ENCODE results near the gene TBCD. TPM values are rescaled to one million over a fixed set of nuclear protein-coding genes. Genes with fewer than 3 reads are reported as not detected.

TBCD gene
- total RNA-seq, 1 experiment from 2014 or later = 129 TPM

DNA sequence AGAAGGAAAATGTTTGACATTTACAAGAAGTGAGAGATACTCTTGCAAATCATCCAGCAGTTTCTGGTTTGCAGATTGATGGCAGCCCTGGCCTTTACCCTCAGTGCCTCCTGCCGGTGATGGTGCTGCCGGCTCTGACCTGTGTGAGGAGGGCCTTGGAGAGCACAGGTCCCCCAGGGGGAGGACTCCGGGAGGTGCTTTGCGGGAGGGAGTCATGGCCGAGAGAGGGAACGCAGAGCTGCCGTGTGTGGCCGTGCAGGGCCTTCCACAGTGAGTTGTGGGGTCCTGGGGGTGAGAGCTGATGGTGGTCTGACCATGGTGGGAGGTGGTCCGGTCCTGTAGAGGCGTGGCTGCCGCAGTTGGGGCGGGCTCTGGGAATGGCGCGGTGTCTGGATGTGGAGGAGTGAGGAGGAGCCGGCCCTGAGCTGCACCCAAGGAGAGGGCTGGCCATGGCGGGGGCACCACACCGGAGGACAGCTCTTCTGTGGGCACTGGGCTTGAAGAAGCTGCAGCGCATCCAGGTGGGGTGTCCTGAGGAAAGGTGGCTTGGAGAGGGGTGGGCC lies 116.0 kb downstream of the TBCD start:
- TF ChIP-seq, protein P1, sequence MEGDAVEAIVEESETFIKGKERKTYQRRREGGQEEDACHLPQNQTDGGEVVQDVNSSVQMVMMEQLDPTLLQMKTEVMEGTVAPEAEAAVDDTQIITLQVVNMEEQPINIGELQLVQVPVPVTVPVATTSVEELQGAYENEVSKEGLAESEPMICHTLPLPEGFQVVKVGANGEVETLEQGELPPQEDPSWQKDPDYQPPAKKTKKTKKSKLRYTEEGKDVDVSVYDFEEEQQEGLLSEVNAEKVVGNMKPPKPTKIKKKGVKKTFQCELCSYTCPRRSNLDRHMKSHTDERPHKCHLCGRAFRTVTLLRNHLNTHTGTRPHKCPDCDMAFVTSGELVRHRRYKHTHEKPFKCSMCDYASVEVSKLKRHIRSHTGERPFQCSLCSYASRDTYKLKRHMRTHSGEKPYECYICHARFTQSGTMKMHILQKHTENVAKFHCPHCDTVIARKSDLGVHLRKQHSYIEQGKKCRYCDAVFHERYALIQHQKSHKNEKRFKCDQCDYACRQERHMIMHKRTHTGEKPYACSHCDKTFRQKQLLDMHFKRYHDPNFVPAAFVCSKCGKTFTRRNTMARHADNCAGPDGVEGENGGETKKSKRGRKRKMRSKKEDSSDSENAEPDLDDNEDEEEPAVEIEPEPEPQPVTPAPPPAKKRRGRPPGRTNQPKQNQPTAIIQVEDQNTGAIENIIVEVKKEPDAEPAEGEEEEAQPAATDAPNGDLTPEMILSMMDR (conservative IDR thresholded peaks at IDR 0.05) = no peak
- no peaks in the 10 kb centered on the region for H3K9me3 Mint-ChIP-seq
- Histone ChIP-seq H3K14ac (ENCODE audit: insufficient read depth, low read length) (no peak overlapping the region), H3T11ph (ENCODE audit: low read length) (no peak overlapping the region), H2BK5ac (ENCODE audit: insufficient read length, low read length) (no peak overlapping the region), H3K79me2 (ENCODE audit: insufficient read depth, low read length) (no peaks in the 10 kb centered on the region; the same call in 1 of the 2 replicates), H2BK12ac (ENCODE audit: insufficient read length, low read depth, low read length) (no peak overlapping the region), H2BK120ac (ENCODE audit: low read depth, low read length, poor library complexity, severe bottlenecking) (no peak overlapping the region), H3K4ac (ENCODE audit: low read depth, low read length) (no peak overlapping the region), H3K56ac (ENCODE audit: insufficient read length, low read depth, low read length) (no peak overlapping the region), H3K79me1 (ENCODE audit: insufficient read depth, low read depth, low read length, poor library complexity, severe bottlenecking) (peaks cover 3% of the 10 kb centered on the region), H3K23ac (ENCODE audit: insufficient read length, low read depth, low read length) (no peak overlapping the region), H4K20me1 (ENCODE audit: control insufficient read depth, insufficient read depth, insufficient read length) (no peaks in the 10 kb centered on the region), H2AK5ac (ENCODE audit: insufficient read length, low read length) (no peak overlapping the region), H2BK15ac (ENCODE audit: low read depth, low read length) (no peak overlapping the region), H3K23me2 (ENCODE audit: insufficient read length, low read depth, low read length, poor library complexity, severe bottlenecking) (peaks cover 3% of the 10 kb centered on the region), H3K9ac (ENCODE audit: extremely low read depth, insufficient read length, low read length) (no peak overlapping the region), H3K18ac (ENCODE audit: insufficient read length, low read depth, low read length) (no peak overlapping the region), H3K27me3 (ENCODE audit: insufficient read depth, low read length) (no peaks in the 10 kb centered on the region), H3K9me3 (ENCODE audit: control insufficient read depth, low read depth, low read length) (no peaks in the 10 kb centered on the region), H3K27ac (ENCODE audit: insufficient read length, low read depth, low read length) (no peak overlapping the region), H3K4me2 (ENCODE audit: insufficient read depth, insufficient read length, low read length) (no peak overlapping the region), H4K8ac (replicated peaks; ENCODE audit: insufficient read length, low read depth, low read length) (no peak overlapping the region), H4K91ac (ENCODE audit: insufficient read length, low read depth, low read length) (no peak overlapping the region), H2AFZ (ENCODE audit: low read length) (no peak overlapping the region), H4K5ac (ENCODE audit: insufficient read length, low read depth, low read length) (no peak overlapping the region), H3K4me1 (ENCODE audit: insufficient read depth, low read length) (no peaks in the 10 kb centered on the region), H2BK20ac (ENCODE audit: low read depth, low read length, poor library complexity, severe bottlenecking) (no peak overlapping the region)
- no CpG with 5 or more reads among the region's 18 CpGs for WGBS (ENCODE audit: extremely low coverage, insufficient read length, low lambda C conversion rate)
- H3K27me3 Mint-ChIP-seq (ENCODE audit: low read depth) = no peaks in the 10 kb centered on the region; the same call in 1 of the 2 replicates
- peaks cover 8 to 29% (median 24%) of the 10 kb centered on the region in 3 experiments; a peak in 6 of 7 replicates for H3K36me3 Mint-ChIP-seq (ENCODE audit: insufficient read depth in 1 of 3, low read depth in 3 of 3)
- H3K27ac Mint-ChIP-seq = peak overlapping the region; percentile 19 to 87 (median 34); a peak in 4 of 7 replicates
- peaks cover 6 to 24% of the 10 kb centered on the region in 2 experiments for H3K4me1 Mint-ChIP-seq
- H3K4me3 Mint-ChIP-seq = no peak overlapping the region
- no peak for DNase-seq
